Suprapubic skin (tissue), 4 donors: ENCODE results near the gene RAB3GAP2.

Experiments used
- EP300 ChIP-seq: sonication (generic); formaldehyde crosslinking; IDR thresholded peaks from one replicate; pipeline ENCODE4 v1.6.1; 2017; ENCODE audit warnings: antibody characterized with exemption
- POLR2A ChIP-seq, 2 donors: fragments of 450-650 bp; IDR thresholded peaks; one replicate each; pipeline ENCODE4 v1.6.1; 2017; ENCODE audit warnings: antibody characterized with exemption in 2 of 2, mild to moderate bottlenecking in 2 of 2, moderate library complexity in 2 of 2
- POLR2AphosphoS5 ChIP-seq, 3 donors: sonication (generic); formaldehyde crosslinking; IDR thresholded peaks; one replicate each; pipeline ENCODE4 v1.6.1; 2017; ENCODE audit warnings: antibody characterized with exemption in 3 of 3
- TF ChIP-seq, protein P1 (sequence below), 2 donors: fragments of 200-600 bp in 1 of 2; fragments of 450-650 bp in 1 of 2; sonication (generic) in 1 of 2; IDR thresholded peaks; one replicate each; pipeline ENCODE4 v1.5.1; 2016 to 2019; ENCODE audit warnings: antibody characterized with exemption in 2 of 2, mild to moderate bottlenecking in 1 of 2, moderate library complexity in 1 of 2

DNA sequence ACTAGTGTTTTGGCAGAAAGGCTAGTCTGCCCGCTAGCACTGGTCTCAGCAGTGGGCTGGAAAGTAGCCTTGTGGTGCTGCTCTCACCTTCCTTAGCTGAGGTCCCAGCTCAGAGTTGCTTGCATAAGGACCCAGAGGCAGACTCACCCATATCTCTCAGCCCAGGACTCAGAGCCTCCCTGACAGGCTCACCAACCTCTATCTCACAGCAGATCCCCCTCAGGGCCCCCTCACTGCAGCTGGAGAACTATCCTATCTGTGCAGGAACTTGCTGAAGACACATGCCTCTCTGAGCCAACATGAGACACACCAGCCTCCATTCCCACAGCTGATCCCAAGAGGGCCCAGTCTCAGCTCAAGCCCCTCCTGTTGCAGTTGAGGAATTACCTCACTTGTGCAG, 95.7 kb downstream of the RAB3GAP2 start:
- TF ChIP-seq POLR2A (IDR thresholded peaks at IDR 0.05) (no peak), POLR2AphosphoS5 (IDR thresholded peaks at IDR 0.05) (no peak), EP300 (no peak)
- TF ChIP-seq, protein P1, sequence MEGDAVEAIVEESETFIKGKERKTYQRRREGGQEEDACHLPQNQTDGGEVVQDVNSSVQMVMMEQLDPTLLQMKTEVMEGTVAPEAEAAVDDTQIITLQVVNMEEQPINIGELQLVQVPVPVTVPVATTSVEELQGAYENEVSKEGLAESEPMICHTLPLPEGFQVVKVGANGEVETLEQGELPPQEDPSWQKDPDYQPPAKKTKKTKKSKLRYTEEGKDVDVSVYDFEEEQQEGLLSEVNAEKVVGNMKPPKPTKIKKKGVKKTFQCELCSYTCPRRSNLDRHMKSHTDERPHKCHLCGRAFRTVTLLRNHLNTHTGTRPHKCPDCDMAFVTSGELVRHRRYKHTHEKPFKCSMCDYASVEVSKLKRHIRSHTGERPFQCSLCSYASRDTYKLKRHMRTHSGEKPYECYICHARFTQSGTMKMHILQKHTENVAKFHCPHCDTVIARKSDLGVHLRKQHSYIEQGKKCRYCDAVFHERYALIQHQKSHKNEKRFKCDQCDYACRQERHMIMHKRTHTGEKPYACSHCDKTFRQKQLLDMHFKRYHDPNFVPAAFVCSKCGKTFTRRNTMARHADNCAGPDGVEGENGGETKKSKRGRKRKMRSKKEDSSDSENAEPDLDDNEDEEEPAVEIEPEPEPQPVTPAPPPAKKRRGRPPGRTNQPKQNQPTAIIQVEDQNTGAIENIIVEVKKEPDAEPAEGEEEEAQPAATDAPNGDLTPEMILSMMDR (IDR thresholded peaks at IDR 0.05) = no peak
